CD4-positive, alpha-beta T cell (primary cell): Measurements from ENCODE around the gene LRRTM2. TPM values are rescaled to one million over a fixed set of nuclear protein-coding genes. Genes with fewer than 3 reads are reported as not detected.

ENCODE experiments used
- ATAC-seq: fragments of 200-7000 bp; cut with Tn5 transposase; one replicate; pipeline ENCODE4 v1.10.0; 2022; ENCODE audit warnings: mild to moderate bottlenecking; ENCODE audit not compliant: poor library complexity
- CTCF ChIA-PET: fragments of 350-600 bp; sonication (Branson Sonifier 250); formaldehyde crosslinking; loops from one replicate; lab custom pipeline; 2021; ENCODE audit warnings: antibody characterized with exemption, inconsistent platforms; lab: Charles Lee
- POLR2A ChIA-PET: fragments of 350-600 bp; sonication (Branson Sonifier 250); formaldehyde crosslinking; loops from one replicate; lab custom pipeline; 2021; ENCODE audit warnings: antibody characterized with exemption, inconsistent platforms; lab: Charles Lee
- DNase-seq, 14 experiments: peaks; one replicate each; pipeline ENCODE4 v3.0.0-alpha.2; 2013 to 2020; ENCODE audit warnings: mixed read lengths in 2 of 14
- H3K27ac ChIP-seq, 2 donors: one replicate each; pipeline versions ENCODE4 v1.5.1 to v1.7.0; 2013; ENCODE audit warnings: low read length in 2 of 2, low read depth in 1 of 2, mild to moderate bottlenecking in 1 of 2
- H3K27me3 ChIP-seq, 2 experiments: 1 replicate in 1 of 2; 2 replicates in 1 of 2; pipeline versions ENCODE4 v1.6.1 to v1.7.0; 2013; ENCODE audit warnings: low read length in 2 of 2, control low read depth in 1 of 2, mild to moderate bottlenecking in 1 of 2, moderate library complexity in 1 of 2; ENCODE audit not compliant: insufficient read depth in 2 of 2, control insufficient read depth in 1 of 2
- H3K36me3 ChIP-seq: one replicate; pipeline ENCODE4 v1.6.1; 2013; ENCODE audit warnings: low read length, control low read depth; ENCODE audit not compliant: insufficient read depth
- H3K4me1 ChIP-seq: one replicate; pipeline ENCODE4 v1.6.1; 2013; ENCODE audit warnings: low read length, control low read depth; ENCODE audit not compliant: insufficient read depth
- H3K4me3 ChIP-seq: one replicate; pipeline ENCODE4 v1.5.1; 2013; ENCODE audit warnings: mild to moderate bottlenecking, low read length, moderate library complexity
- H3K9me3 ChIP-seq, 2 experiments: 1 replicate in 1 of 2; 2 replicates in 1 of 2; pipeline versions ENCODE4 v1.6.1 to v1.7.0; 2013; ENCODE audit warnings: low read length in 2 of 2, mild to moderate bottlenecking in 2 of 2, control low read depth in 1 of 2, moderate library complexity in 1 of 2; ENCODE audit not compliant: control insufficient read depth in 1 of 2, insufficient read depth in 1 of 2
- H3K27ac Mint-ChIP-seq: one replicate; pipeline ENCODE4 v1.8.0; 2020; ENCODE audit warnings: mixed read lengths
- H3K27me3 Mint-ChIP-seq: one replicate; pipeline ENCODE4 v1.8.0; 2021; ENCODE audit warnings: mixed read lengths
- H3K36me3 Mint-ChIP-seq: one replicate; pipeline ENCODE4 v1.8.0; 2021; ENCODE audit warnings: low read depth, mixed read lengths
- H3K4me1 Mint-ChIP-seq: one replicate; pipeline ENCODE4 v1.8.0; 2021; ENCODE audit warnings: low read depth, mixed read lengths
- H3K4me3 Mint-ChIP-seq: one replicate; pipeline ENCODE4 v1.8.0; 2020; ENCODE audit warnings: mild to moderate bottlenecking, mixed read lengths
- H3K9me3 Mint-ChIP-seq: one replicate; pipeline ENCODE4 v1.8.0; 2020; ENCODE audit warnings: mixed read lengths
- intact Hi-C, 2 experiments: fragments of 100-400 bp; cut with DNase I in 1 of 2; cut with micrococcal nuclease in 1 of 2; formaldehyde crosslinking; loops; one replicate each; pipeline versions ENCODE4 v1.15.1 to v1.9.0; 2023 to 2025; cut with DNase I, micrococcal nuclease
- total RNA-seq, 174 experiments: library from RNA in 2 of 174; stranded (reverse) in 2 of 174; gene quantifications; one replicate each; pipeline ENCODE4 v1.2.3 and lab custom pipeline; 2021 to 2026
- TF ChIP-seq, protein P1 (sequence below): fragments of 200-600 bp; IDR thresholded peaks from one replicate; pipeline ENCODE4 v1.8.0; 2022; ENCODE audit warnings: antibody characterized with exemption, mild to moderate bottlenecking

The LRRTM2 gene
- total RNA-seq, 2 experiments from 2014 or later, result 0.03 to 0.22 TPM

DNA sequence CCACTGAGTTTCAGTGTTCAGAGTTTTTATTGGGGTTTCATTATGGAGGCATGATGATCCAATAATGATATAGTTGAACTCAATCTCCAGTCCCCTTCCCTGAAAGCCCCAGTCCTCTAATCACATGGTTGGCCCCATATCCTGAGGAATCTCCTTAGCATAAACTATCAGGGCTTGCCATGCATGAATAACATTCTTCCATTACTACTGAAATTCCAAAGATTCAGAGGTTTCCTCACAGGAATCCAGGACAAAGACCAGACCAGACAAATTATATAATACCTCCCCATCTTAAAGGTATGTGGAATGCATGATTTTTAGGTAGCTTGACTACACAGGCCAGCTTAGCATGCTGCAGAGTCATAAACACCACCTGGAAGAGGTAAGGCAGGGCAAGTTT, 15.5 kb upstream of the LRRTM2 start:
- Histone ChIP-seq H3K9me3 (peaks cover 0 to 11% of the 10 kb centered on the region in 2 experiments), H3K4me3 (no peak overlapping the region), H3K4me1 (no peaks in the 10 kb centered on the region), H3K27me3 (no peaks in the 10 kb centered on the region), H3K36me3 (peaks cover 14% of the 10 kb centered on the region), H3K27ac (no peak overlapping the region)
- no peak for ATAC-seq
- Mint-ChIP-seq H3K4me1 (no peaks in the 10 kb centered on the region), H3K4me3 (no peak overlapping the region), H3K9me3 (peaks cover 12% of the 10 kb centered on the region), H3K27me3 (no peaks in the 10 kb centered on the region), H3K36me3 (peaks cover 22% of the 10 kb centered on the region), H3K27ac (no peak overlapping the region)
- ChIA-PET POLR2A (no interaction called here), CTCF (no interaction called here)
- no peak for DNase-seq
- intact Hi-C loops, result no loop called here
- TF ChIP-seq, protein P1, sequence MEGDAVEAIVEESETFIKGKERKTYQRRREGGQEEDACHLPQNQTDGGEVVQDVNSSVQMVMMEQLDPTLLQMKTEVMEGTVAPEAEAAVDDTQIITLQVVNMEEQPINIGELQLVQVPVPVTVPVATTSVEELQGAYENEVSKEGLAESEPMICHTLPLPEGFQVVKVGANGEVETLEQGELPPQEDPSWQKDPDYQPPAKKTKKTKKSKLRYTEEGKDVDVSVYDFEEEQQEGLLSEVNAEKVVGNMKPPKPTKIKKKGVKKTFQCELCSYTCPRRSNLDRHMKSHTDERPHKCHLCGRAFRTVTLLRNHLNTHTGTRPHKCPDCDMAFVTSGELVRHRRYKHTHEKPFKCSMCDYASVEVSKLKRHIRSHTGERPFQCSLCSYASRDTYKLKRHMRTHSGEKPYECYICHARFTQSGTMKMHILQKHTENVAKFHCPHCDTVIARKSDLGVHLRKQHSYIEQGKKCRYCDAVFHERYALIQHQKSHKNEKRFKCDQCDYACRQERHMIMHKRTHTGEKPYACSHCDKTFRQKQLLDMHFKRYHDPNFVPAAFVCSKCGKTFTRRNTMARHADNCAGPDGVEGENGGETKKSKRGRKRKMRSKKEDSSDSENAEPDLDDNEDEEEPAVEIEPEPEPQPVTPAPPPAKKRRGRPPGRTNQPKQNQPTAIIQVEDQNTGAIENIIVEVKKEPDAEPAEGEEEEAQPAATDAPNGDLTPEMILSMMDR, result no peak

DNA sequence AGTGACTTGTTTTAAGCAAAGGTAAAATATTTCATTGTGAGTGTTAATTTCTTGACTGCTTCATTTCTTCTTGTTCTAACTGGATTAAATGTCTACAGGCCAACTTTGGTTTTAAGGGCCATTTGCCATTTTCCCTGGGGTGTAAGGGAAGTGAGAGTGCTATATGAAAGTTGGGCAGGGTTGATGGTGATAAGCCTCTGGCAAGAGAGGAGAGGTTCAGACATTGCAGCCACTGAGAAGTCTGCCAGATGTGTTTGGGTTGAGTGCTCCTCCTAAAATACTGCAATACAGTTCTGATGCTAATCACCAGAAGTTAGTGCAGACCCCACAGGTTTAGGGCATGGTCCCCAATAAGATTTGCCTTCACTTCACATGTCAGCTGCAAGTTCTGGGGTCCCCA, 14.9 kb upstream of the LRRTM2 start:
- Histone ChIP-seq H3K4me1 (no peaks in the 10 kb centered on the region), H3K36me3 (peaks cover 14% of the 10 kb centered on the region), H3K4me3 (no peak overlapping the region), H3K9me3 (peaks cover 0 to 11% of the 10 kb centered on the region in 2 experiments), H3K27me3 (no peaks in the 10 kb centered on the region), H3K27ac (no peak overlapping the region)
- intact Hi-C loops, result no loop called here
- Mint-ChIP-seq H3K27ac (no peak overlapping the region), H3K36me3 (peaks cover 22% of the 10 kb centered on the region), H3K4me3 (no peak overlapping the region), H3K27me3 (no peaks in the 10 kb centered on the region), H3K4me1 (no peaks in the 10 kb centered on the region), H3K9me3 (peaks cover 12% of the 10 kb centered on the region)
- ATAC-seq, result no peak
- TF ChIP-seq, protein P1, result no peak
- DNase-seq, result no peak
- ChIA-PET POLR2A (no interaction called here), CTCF (no interaction called here)

DNA sequence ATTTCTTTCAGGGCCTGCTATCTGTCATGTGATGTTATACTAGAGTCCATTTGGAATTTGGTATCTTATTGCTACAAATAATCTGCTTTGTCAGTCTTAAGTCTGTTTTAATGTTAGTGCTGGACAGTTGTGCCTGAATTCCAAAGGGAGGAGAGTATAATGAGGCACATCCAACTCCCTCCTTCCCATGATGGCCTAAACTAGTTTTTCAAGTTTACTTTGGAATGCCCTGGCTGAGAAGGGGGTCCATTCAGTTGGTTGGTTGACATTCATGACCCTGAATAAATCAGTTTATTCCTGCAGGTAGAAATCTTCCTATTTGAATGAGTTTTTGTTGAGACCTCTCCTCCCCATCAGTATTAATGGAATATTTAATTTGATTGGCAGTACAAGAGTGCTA, 9.4 kb upstream of the LRRTM2 start:
- Histone ChIP-seq H3K4me1 (no peaks in the 10 kb centered on the region), H3K9me3 (no peaks in the 10 kb centered on the region), H3K27me3 (no peaks in the 10 kb centered on the region), H3K36me3 (peaks cover 4% of the 10 kb centered on the region), H3K27ac (no peak overlapping the region), H3K4me3 (no peak overlapping the region)
- Mint-ChIP-seq H3K9me3 (no peaks in the 10 kb centered on the region), H3K27ac (no peak overlapping the region), H3K4me1 (no peaks in the 10 kb centered on the region), H3K4me3 (no peak overlapping the region), H3K27me3 (peaks cover 18% of the 10 kb centered on the region), H3K36me3 (peaks cover 6% of the 10 kb centered on the region)
- TF ChIP-seq, protein P1, result no peak
- no peak for ATAC-seq
- CTCF ChIA-PET, result no interaction called here
- intact Hi-C loops, result no loop called here
- no peak for DNase-seq
- POLR2A ChIA-PET, result no interaction called here
